ENCODE data around the gene SYPL1.
A peak's percentile ranks its signal among the peaks of the same experiment; 100 is the strongest.

Gene SYPL1

GRCh38 chr7:106080300-106080987 lies 31.7 kb downstream of the SYPL1 start:
- H3K4me3 ChIP-seq (ENCODE audit: low read length): no peak overlapping the region
- no peak overlapping the region for H3K27ac ChIP-seq (ENCODE audit: low read depth, low read length)
- H3K27me3 ChIP-seq (ENCODE audit: control insufficient read depth, insufficient read depth, low read length): no peaks in the 10 kb centered on the region
- peaks cover 6% of the 10 kb centered on the region for H3K4me1 ChIP-seq (ENCODE audit: control insufficient read depth, insufficient read depth, low read length)
- H3K36me3 ChIP-seq (ENCODE audit: control insufficient read depth, insufficient read depth, low read length): no peaks in the 10 kb centered on the region
- H3K9ac ChIP-seq (ENCODE audit: low read length): no peak overlapping the region

GRCh38 chr7:106076537-106076936 lies 35.6 kb downstream of the SYPL1 start:
- Histone ChIP-seq H3K27me3 (ENCODE audit: control insufficient read depth, insufficient read depth, low read length) (no peaks in the 10 kb centered on the region), H3K36me3 (ENCODE audit: control insufficient read depth, insufficient read depth, low read length) (no peaks in the 10 kb centered on the region), H3K4me3 (ENCODE audit: low read length) (no peak overlapping the region), H3K4me1 (ENCODE audit: control insufficient read depth, insufficient read depth, low read length) (peaks cover 15% of the 10 kb centered on the region), H3K27ac (ENCODE audit: low read depth, low read length) (no peak overlapping the region), H3K9ac (ENCODE audit: low read length) (no peak overlapping the region)

GRCh38 chr7:106075937-106076336 lies 36.2 kb downstream of the SYPL1 start:
- Histone ChIP-seq H3K36me3 (ENCODE audit: control insufficient read depth, insufficient read depth, low read length) (no peaks in the 10 kb centered on the region), H3K4me3 (ENCODE audit: low read length) (no peak overlapping the region), H3K4me1 (ENCODE audit: control insufficient read depth, insufficient read depth, low read length) (peaks cover 20% of the 10 kb centered on the region), H3K9ac (ENCODE audit: low read length) (no peak overlapping the region), H3K27ac (ENCODE audit: low read depth, low read length) (no peak overlapping the region), H3K27me3 (ENCODE audit: control insufficient read depth, insufficient read depth, low read length) (no peaks in the 10 kb centered on the region)

- Histone ChIP-seq H3K27me3 (ENCODE audit: control insufficient read depth, insufficient read depth, low read length) (no peaks in the 10 kb centered on the region), H3K4me3 (ENCODE audit: low read length) (no peak overlapping the region), H3K9ac (ENCODE audit: low read length) (no peak overlapping the region), H3K4me1 (ENCODE audit: control insufficient read depth, insufficient read depth, low read length) (peaks cover 33% of the 10 kb centered on the region), H3K36me3 (ENCODE audit: control insufficient read depth, insufficient read depth, low read length) (no peaks in the 10 kb centered on the region), H3K27ac (ENCODE audit: low read depth, low read length) (no peak overlapping the region)
Observed at GRCh38 chr7:106074257-106074656, 37.9 kb downstream of the SYPL1 start.

- H3K9ac ChIP-seq (ENCODE audit: low read length): no peak overlapping the region
- H3K27me3 ChIP-seq (ENCODE audit: control insufficient read depth, insufficient read depth, low read length): no peaks in the 10 kb centered on the region
- H3K27ac ChIP-seq (ENCODE audit: low read depth, low read length): no peak overlapping the region
- H3K4me1 ChIP-seq (ENCODE audit: control insufficient read depth, insufficient read depth, low read length): peaks cover 38% of the 10 kb centered on the region
- no peaks in the 10 kb centered on the region for H3K36me3 ChIP-seq (ENCODE audit: control insufficient read depth, insufficient read depth, low read length)
- H3K4me3 ChIP-seq (ENCODE audit: low read length): no peak overlapping the region
Observed at GRCh38 chr7:106073701-106074100, 38.4 kb downstream of the SYPL1 start.

GRCh38 chr7:106072715-106073091 lies 39.4 kb downstream of the SYPL1 start:
- peak overlapping the region; percentile 34 for H3K27ac ChIP-seq (ENCODE audit: low read depth, low read length)
- H3K9ac ChIP-seq (ENCODE audit: low read length): no peak overlapping the region
- H3K36me3 ChIP-seq (ENCODE audit: control insufficient read depth, insufficient read depth, low read length): no peaks in the 10 kb centered on the region
- H3K4me1 ChIP-seq (ENCODE audit: control insufficient read depth, insufficient read depth, low read length): peaks cover 45% of the 10 kb centered on the region
- H3K27me3 ChIP-seq (ENCODE audit: control insufficient read depth, insufficient read depth, low read length): no peaks in the 10 kb centered on the region
- no peak overlapping the region for H3K4me3 ChIP-seq (ENCODE audit: low read length)

GRCh38 chr7:106071999-106072714 lies 40.0 kb downstream of the SYPL1 start:
- peaks cover 48% of the 10 kb centered on the region for H3K4me1 ChIP-seq (ENCODE audit: control insufficient read depth, insufficient read depth, low read length)

GRCh38 chr7:106071356-106071998 lies 40.6 kb downstream of the SYPL1 start:
- H3K4me3 ChIP-seq (ENCODE audit: low read length): peak overlapping the region; percentile 9
- peak overlapping the region; percentile 34 for H3K27ac ChIP-seq (ENCODE audit: low read depth, low read length)
- peaks cover 53% of the 10 kb centered on the region for H3K4me1 ChIP-seq (ENCODE audit: control insufficient read depth, insufficient read depth, low read length)
- peak overlapping the region; percentile 3 for H3K9ac ChIP-seq (ENCODE audit: low read length)
- H3K36me3 ChIP-seq (ENCODE audit: control insufficient read depth, insufficient read depth, low read length): no peaks in the 10 kb centered on the region
- no peaks in the 10 kb centered on the region for H3K27me3 ChIP-seq (ENCODE audit: control insufficient read depth, insufficient read depth, low read length)

More at GRCh38 chr7:106071999-106072714, 40.0 kb downstream of the SYPL1 start:
- Histone ChIP-seq H3K9ac (ENCODE audit: low read length) (no peak overlapping the region), H3K36me3 (ENCODE audit: control insufficient read depth, insufficient read depth, low read length) (no peaks in the 10 kb centered on the region), H3K27me3 (ENCODE audit: control insufficient read depth, insufficient read depth, low read length) (no peaks in the 10 kb centered on the region), H3K27ac (ENCODE audit: low read depth, low read length) (peak overlapping the region; percentile 34), H3K4me3 (ENCODE audit: low read length) (peak overlapping the region; percentile 9)

- Histone ChIP-seq H3K4me3 (ENCODE audit: low read length) (peak overlapping the region; percentile 1), H3K36me3 (ENCODE audit: control insufficient read depth, insufficient read depth, low read length) (no peaks in the 10 kb centered on the region), H3K27ac (ENCODE audit: low read depth, low read length) (peak overlapping the region; percentile 85), H3K27me3 (ENCODE audit: control insufficient read depth, insufficient read depth, low read length) (no peaks in the 10 kb centered on the region), H3K9ac (ENCODE audit: low read length) (no peak overlapping the region), H3K4me1 (ENCODE audit: control insufficient read depth, insufficient read depth, low read length) (peaks cover 52% of the 10 kb centered on the region)
Observed at GRCh38 chr7:106070567-106071254, 41.4 kb downstream of the SYPL1 start.

- Histone ChIP-seq H3K27me3 (ENCODE audit: control insufficient read depth, insufficient read depth, low read length) (no peaks in the 10 kb centered on the region), H3K4me1 (ENCODE audit: control insufficient read depth, insufficient read depth, low read length) (peaks cover 56% of the 10 kb centered on the region), H3K4me3 (ENCODE audit: low read length) (no peak overlapping the region), H3K27ac (ENCODE audit: low read depth, low read length) (peak overlapping the region; percentile 85), H3K9ac (ENCODE audit: low read length) (no peak overlapping the region), H3K36me3 (ENCODE audit: control insufficient read depth, insufficient read depth, low read length) (no peaks in the 10 kb centered on the region)
Observed at GRCh38 chr7:106070201-106070551, 41.9 kb downstream of the SYPL1 start.

GRCh38 chr7:106069471-106070200 lies 42.5 kb downstream of the SYPL1 start:
- Histone ChIP-seq H3K9ac (ENCODE audit: low read length) (no peak overlapping the region), H3K27me3 (ENCODE audit: control insufficient read depth, insufficient read depth, low read length) (no peaks in the 10 kb centered on the region), H3K4me3 (ENCODE audit: low read length) (no peak overlapping the region), H3K36me3 (ENCODE audit: control insufficient read depth, insufficient read depth, low read length) (no peaks in the 10 kb centered on the region), H3K27ac (ENCODE audit: low read depth, low read length) (peak overlapping the region; percentile 85), H3K4me1 (ENCODE audit: control insufficient read depth, insufficient read depth, low read length) (peaks cover 62% of the 10 kb centered on the region)

- H3K36me3 ChIP-seq (ENCODE audit: control insufficient read depth, insufficient read depth, low read length): no peaks in the 10 kb centered on the region
- H3K9ac ChIP-seq (ENCODE audit: low read length): no peak overlapping the region
- peaks cover 68% of the 10 kb centered on the region for H3K4me1 ChIP-seq (ENCODE audit: control insufficient read depth, insufficient read depth, low read length)
- peak overlapping the region; percentile 85 for H3K27ac ChIP-seq (ENCODE audit: low read depth, low read length)
- H3K27me3 ChIP-seq (ENCODE audit: control insufficient read depth, insufficient read depth, low read length): no peaks in the 10 kb centered on the region
- H3K4me3 ChIP-seq (ENCODE audit: low read length): no peak overlapping the region
Observed at GRCh38 chr7:106068986-106069385, 43.1 kb downstream of the SYPL1 start.

Data from rectal smooth muscle tissue (tissue), 1 donor.